GM19397 (cell line): ENCODE data around the gene EEFSEC.

Experiments
- ATAC-seq: cut with Tn5 transposase; IDR thresholded peaks from one replicate; pipeline ENCODE4 v1.9.1; 2021; ENCODE audit warnings: mild to moderate bottlenecking, moderate library complexity; ENCODE audit not compliant: unreplicated experiment

The EEFSEC gene

GRCh38 chr3:128283421-128283820 is 130.1 kb downstream of the EEFSEC start:
- no peak for ATAC-seq

DNA sequence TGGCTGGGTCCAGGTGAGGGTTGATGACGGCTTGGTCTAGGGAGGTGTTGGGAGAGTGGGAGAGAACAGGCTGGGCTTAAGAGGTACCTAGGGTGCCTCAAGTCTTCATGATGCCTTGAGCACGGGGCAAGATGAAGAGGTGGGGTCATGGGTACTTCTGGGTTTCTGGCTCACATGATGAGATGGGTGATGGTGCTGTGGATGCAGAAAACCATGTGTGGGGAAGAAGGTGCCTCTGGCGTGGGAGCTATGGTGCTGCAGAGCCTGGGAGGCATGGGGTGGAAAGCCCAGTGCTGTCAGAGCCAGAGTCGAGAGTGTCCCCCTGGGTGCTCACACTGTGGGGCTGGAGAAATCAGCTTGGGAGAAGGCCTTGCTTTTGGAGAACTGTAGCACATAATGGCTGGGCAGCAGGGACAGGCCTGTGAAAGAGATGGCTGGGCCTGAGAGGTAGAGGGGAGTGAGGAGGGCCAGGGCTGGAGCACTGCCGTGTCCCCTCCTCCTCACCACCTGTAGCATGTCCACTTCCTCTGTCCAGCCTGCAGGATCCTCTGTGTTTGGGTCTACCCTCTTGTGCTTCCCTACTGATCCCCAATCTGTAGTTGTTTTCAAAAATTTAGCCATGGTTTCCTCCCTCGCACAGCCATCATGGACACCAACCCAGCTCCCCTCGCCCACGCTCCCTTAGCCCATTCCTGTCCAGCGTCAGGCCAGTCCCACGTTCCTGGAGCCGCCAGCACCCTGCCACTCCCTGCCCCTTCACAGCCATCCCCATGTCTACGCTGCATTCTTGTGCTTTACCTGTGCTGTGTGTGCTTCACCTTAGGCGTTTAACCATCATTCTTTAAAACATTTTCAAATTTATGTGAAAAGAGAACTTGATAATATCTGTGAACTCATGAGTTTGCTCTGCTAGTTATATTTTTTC is 132.0 kb downstream of the EEFSEC start:
- no peak for ATAC-seq

DNA sequence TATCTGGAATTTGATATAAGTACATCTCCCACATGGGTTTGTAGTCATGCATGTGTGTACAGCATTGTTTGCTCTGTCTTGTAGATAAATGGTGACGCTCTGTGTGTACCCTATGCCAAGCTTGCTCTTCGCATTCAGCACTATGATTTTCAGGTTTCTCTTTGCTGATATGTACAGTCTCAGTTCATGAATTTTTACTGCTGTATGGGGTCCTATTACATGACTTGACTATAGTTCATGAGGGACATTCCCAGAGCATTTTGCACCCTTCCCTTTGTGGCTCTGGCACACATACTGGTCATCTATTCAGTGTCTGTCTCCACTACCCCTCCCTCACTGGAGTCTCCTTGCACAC is 132.7 kb downstream of the EEFSEC start:
- no peak for ATAC-seq

DNA sequence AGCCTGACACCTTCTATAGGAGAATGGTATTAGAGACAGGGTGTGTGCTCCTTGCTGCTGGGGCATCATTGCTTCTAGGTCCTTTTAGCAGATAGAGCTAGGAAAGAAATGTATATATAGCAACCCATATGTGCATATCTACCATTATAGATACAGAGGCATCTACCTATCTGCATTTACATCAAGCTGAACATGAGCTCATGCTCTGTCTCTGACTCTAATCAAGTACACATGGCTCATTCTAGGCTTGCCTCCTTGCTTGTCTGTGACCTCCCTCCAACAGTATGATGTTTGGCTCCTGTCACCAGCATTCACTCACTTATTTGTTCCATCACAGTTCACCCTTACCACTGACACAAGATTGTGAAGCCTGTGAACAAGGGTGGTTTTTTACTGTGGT is 133.4 kb downstream of the EEFSEC start:
- no peak for ATAC-seq

GRCh38 chr3:128287216-128287615 is 133.9 kb downstream of the EEFSEC start:
- no peak for ATAC-seq

DNA sequence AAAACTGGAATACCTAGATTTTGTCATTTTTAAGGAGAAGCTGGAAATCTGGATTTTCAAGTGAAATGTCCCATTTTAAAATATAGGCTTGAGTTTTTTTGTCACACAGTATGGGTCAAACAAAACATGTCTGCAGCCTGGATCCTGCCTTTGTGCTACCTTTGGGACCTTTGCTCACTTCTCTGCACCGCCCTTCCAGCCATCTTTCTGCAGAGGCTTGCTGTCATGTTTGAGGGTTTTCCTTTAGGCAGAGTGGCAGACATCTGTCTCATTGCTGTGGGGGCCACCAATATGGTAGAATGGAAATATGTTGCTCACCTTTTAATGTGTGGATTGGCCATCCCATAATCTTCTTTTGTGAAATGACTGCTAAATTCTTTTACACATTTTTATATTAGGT is 136.3 kb downstream of the EEFSEC start:
- no peak for ATAC-seq

- ATAC-seq: no peak
Measured at GRCh38 chr3:128290484-128290883, 137.2 kb downstream of the EEFSEC start.

GRCh38 chr3:128293930-128294329 is 140.6 kb downstream of the EEFSEC start:
- no peak for ATAC-seq

DNA sequence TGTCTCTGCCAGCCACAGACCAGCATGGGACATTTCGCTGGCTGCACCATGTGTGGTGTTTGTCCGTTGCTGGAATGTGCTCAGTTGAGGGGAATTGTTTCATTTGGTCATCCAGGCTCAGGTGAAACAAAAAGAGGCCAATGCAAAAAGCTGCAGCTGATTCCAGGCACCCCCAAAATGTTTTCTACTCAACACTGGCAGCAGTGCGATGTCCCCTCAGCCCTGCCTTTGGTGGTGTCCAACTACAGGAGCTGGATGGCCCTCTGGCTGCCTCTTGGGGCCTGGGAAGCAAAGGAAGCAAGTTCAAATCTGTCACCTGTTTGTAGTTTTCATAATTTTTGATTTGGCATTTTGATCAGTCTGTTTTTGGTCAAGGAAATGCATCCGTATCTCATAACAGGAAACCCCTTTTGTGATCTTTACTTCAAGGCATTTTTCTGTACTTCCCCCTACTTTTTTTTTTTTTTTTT is 141.8 kb downstream of the EEFSEC start:
- no peak for ATAC-seq

DNA sequence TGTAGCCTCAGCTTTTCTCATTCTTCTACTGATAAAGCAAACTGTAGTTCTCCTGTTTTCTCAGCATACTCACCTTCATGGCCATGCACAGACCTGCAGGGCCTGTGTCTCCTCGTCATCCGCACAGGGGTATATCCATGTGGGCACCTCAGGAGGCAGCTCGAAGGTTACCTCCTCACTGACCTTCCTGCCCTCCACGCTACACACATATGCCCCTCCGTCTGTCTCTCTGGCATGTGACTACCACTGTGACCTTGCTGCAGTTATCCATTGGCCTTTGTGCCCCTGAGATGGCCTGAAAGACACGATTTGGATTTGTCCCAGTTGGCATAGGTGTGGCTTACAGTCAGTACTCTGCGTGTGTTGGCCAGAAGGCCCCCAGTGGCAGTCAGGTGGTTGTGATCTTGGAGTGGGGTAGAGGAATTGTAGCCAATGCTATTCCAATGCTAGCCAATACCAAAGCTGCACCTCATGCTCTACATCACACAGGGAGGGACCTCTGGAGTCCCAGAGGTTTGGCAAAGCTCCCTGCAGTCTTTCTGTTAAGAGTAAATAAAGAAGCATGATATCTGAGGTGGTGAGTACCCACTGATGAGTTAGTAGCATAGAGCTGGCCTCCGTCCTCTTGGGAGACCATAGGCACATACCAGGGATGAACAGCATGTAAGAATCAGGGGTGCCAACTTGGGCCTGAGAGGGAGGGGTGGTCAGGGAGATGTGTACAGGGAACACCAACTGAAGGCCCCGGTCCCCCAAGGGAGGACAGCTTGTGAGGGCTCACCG is 143.4 kb downstream of the EEFSEC start:
- ATAC-seq: no peak

GRCh38 chr3:128297401-128298138 is 144.3 kb downstream of the EEFSEC start:
- ATAC-seq: no peak

DNA sequence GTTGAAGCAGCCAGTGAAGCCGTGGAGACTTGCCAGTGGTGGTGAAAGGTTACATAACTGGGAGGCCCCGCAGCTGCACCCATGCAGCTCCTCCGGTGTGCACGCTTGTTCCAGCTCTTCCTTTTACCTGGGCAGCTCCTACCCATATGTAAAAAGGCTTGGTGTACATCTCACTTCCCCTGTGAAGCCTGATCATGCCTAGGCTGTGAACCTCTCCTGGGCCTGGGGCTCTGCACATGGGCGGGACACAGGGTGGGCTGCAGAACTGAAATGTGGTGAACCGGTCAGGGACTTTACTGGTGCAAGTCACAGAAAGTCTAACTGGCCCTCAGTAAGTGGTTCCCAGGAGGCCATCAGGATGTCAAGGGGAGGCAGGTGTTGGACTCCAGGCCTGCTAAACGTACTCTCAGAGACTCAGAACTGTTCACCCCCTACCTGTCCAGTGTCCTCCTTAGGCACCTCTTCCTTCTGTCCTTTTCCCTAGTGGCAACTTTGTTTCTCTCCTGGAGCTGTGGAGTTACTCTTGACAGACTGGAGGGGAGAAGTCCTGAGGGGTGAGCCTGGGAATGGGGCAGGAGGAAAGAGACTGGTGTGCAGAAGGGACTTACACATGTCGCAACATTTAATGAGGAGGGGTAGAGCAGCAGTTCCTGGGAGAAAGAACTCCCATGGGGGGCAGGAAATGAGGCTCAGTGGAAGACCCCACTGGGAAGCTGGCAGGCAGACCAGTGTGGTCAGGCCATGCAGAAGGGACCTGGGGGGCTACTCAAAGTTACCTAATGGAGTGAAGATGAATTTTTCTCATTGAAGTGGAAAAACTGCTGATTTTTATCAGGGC is 148.1 kb downstream of the EEFSEC start:
- ATAC-seq: no peak

DNA sequence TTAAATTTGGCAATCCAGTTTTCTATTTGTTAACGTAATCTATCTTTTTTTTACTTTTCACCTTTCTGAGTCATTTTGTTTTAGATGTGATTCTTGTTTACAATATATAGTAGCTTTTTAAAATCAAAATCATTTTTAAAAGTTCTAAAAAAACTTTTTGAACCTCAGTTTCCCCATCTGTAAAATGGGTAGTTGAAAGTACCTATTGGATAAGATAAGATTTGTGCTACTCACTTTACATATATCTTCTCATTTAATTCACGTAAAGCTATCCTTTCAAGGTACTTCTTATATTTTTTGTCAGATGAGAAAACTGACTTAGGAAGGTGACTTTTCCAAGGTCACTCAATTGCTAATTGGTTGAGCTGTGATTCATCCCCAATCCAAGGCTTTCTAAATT is 153.2 kb downstream of the EEFSEC start:
- ATAC-seq: no peak

DNA sequence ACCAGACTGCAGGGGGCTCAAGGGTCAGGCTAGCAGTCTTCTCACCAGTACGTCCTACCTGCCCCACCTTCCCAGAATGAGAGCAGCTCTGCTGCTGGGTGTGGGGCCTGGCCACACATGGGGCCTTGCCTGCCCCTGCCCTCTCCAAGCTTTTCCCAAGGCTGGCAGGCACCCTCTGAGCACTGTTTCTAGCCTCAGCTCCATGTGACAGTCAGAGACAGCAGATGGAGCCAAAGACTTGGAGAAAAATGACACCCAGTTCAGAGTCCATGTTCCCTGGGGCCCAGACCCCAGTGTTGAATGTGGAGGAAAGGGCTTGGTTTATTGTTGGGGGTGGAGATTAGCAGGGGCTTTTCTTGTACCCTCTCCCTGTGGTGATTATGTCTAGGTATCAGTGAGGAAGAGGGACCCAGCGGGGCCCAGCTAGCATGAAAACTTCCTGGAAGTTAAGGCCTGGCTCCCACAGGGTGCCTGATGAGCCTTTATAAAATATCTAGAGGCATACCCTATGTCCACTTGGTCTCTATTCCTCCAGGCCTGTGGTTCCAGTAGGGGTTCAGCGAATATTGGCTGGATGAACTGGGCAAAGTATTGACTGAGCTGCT is 153.8 kb downstream of the EEFSEC start:
- no peak for ATAC-seq

DNA sequence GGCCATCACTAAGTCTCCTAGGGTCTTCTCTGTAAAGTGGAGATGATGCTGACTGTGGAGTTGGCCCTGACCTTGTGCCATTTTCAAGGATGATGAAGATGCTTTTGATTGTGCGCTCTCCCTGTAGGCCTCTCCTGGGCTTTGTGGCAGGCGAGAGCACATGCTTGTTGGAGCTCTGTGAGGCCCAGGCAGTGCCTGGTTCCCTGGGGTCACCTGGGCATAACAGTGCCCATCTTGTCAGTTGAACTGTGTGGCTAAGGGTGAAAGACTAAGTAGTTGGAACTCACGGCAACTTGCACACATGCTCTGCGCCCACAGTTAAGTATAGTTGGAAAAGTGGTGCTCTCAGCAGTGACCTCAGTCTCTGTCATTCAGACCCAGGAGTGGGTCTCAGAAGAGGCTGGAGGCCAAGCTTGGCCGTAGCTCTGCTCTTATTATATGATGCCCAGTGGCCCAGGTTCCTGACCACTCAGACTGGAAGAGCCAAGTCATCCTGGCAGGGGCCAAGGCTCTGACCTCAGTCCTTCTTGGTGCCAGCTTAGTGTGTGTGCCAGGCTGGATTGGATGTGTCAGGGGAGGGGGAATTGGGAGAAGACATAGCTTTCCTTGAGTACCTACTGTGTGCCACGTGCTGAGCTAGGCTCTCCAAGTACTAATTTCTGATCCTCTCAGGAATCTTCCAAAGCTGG is 154.6 kb downstream of the EEFSEC start:
- no peak for ATAC-seq

DNA sequence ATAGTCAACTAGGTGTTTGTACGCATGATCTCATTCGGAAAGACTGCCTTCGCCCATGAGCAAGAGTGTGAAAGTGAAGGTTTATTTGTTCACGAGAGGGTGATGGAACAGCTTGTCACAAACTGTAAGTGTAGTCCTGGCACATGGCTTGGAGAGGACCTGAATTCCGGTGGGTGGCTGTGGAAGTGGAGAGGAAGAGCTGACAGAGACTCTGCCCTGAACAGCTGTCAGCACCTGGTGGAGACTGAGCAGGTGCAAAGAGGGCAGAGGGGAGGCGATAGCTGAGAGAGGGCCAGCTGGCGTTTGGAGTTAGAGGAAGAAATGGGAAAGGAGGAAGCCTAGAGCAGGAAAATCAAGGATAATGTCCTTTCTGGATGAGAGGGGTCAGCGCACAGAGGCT is 155.7 kb downstream of the EEFSEC start:
- ATAC-seq: no peak

GRCh38 chr3:128310286-128311058 is 157.2 kb downstream of the EEFSEC start:
- no peak for ATAC-seq

DNA sequence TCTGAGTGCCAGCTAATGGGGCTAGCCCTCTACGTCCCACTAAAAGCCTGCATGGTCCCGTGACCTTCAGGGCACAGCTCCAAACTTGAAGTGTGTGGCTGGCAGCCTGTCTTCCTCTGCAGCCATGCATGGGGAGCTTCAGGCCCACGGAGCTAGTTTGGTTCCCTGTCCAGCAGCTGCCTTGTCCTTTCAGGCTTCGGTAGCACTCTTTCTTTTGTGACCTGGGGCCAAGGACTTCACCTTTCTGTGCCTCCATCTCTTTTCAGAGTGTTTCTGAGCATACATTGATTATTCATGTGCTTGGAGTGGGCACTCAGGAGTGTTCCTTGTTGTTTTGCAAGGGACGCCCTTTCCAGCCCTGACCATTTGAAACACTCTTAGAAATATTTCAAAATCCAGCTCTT is 158.2 kb downstream of the EEFSEC start:
- no peak for ATAC-seq

- no peak for ATAC-seq
Measured at GRCh38 chr3:128312271-128312670, 159.0 kb downstream of the EEFSEC start.
